Measurements from ENCODE around the gene AHSP. TPM values are rescaled to one million over a fixed set of nuclear protein-coding genes. Genes with fewer than 3 reads are reported as not detected.

The AHSP gene
- total and polyA plus RNA-seq, 2 donors (not counting 1 experiment from before 2014, with no cell fraction given), result not detected

DNA sequence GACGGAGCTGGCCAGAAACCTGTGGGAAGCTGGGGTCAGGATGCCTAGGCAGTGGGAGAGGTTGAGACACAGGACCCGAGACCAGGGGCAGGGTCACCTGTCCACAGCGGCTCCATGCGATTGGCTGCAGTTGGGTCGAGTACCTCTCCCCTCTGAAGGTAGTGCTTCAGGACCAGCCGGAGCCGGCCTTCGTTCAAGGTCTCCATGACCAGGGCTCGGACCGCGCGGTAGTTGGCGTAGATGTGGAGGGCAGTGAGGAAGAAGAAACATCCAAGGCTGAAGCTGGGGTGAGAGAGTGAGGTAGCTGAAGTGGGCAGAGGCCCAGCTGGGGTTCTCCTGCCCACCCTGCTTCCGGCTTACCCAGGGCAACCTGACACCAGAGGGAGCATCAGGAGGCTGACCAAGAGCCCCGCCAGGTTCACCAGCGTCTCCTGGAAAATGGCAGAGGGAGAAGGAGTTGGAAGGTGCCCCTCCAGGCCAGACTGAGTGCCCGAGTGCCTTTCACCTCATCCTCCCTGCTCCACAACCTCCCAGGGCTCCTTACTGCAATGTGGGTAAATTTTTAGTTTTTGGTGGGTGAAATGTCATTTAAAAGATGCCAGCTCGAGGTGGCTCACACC is 34.1 kb upstream of the AHSP start:
- WGBS (ENCODE audit: insufficient coverage), result 97% methylated on average over 15 of the region's 18 CpGs
- ATAC-seq (ENCODE audit: low read depth), result no peak

DNA sequence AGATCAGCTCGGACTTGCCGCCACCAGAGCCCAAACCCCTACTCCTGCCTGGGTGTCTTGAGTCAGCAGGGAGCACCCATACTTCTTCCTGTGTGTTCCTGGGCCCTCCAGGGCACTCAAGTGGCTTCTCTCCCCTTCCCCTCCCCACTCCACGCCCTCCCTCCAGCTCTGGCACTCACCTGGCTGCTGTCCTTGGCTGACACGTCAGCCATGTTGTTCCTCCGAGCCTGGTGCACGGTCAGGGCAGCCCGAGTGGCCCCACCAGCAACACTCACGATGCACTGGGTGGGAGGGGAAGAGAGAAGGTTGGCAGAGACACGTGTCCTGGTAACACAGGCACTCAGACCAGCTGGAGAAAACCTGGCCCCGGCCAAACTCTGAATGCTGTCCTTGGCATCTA is 31.0 kb upstream of the AHSP start:
- ATAC-seq (ENCODE audit: low read depth) (no peak), DNase-seq (no peak)
- no peak overlapping the region for H2AFZ ChIP-seq (ENCODE audit: insufficient read depth, low read depth, low read length, poor library complexity, severe bottlenecking)
- intact Hi-C loops (cut with micrococcal nuclease), result no loop called here
- H3K9me3 Mint-ChIP-seq (ENCODE audit: insufficient read depth), result no peaks in the 10 kb centered on the region
- POLR2A ChIA-PET, result no interaction called here
- peaks cover 0 to 61% of the 10 kb centered on the region in 2 experiments for H3K36me3 ChIP-seq (replicated peaks in 1 of 2; ENCODE audit: control extremely low read depth in 1 of 2, control insufficient read depth in 1 of 2, extremely low read depth in 1 of 2, insufficient read depth in 2 of 2, low read length in 1 of 2)
- no peak overlapping the region for H3K4me2 ChIP-seq (replicated peaks; ENCODE audit: low read depth, low read length, poor library complexity, severe bottlenecking)
- CTCF ChIA-PET, result no interaction called here
- H3K27me3 ChIP-seq (replicated peaks in 1 of 4; ENCODE audit: control extremely low read depth in 1 of 4, control insufficient read depth in 3 of 4, insufficient read depth in 4 of 4, low read length in 3 of 4), result no peaks in the 10 kb centered on the region
- H3K27ac ChIP-seq (ENCODE audit: low read length in 2 of 2), result no peak overlapping the region
- H3K4me1 Mint-ChIP-seq, result no peaks in the 10 kb centered on the region
- no peak overlapping the region for H3K27ac Mint-ChIP-seq
- peaks cover 22% of the 10 kb centered on the region for H3K79me2 ChIP-seq (ENCODE audit: control insufficient read depth, insufficient read depth, low read length)
- no peaks in the 10 kb centered on the region for H3K4me1 ChIP-seq (ENCODE audit: control insufficient read depth in 2 of 2, insufficient read depth in 2 of 2, low read length in 2 of 2)
- no peaks in the 10 kb centered on the region for H3K27me3 Mint-ChIP-seq
- no peak overlapping the region for H3K4me3 Mint-ChIP-seq
- H3K9me3 ChIP-seq (ENCODE audit: control extremely low read depth in 1 of 3, control insufficient read depth in 2 of 3, insufficient read depth in 1 of 3, low read length in 2 of 3), result no peaks in the 10 kb centered on the region
- WGBS (ENCODE audit: insufficient coverage), result 98% methylated on average over 8 of the region's 10 CpGs
- no peak overlapping the region for H3K4me3 ChIP-seq (ENCODE audit: control extremely low read depth in 1 of 5, extremely low read depth in 1 of 5, insufficient read depth in 1 of 5, low read depth in 2 of 5, low read length in 4 of 5)
- TF ChIP-seq CTCF (IDR thresholded peaks at IDR 0.05), result no peak
- TF ChIP-seq EZH2 (IDR thresholded peaks at IDR 0.05; ENCODE audit: borderline replicate concordance, insufficient read depth, low read depth, low read length, poor library complexity, severe bottlenecking), result no peak
- no peak overlapping the region for H3K9ac ChIP-seq (ENCODE audit: low read length)
- H4K20me1 ChIP-seq (ENCODE audit: control insufficient read depth, insufficient read depth, low read length, poor library complexity, severe bottlenecking), result peaks cover 9% of the 10 kb centered on the region

More for the DNA sequence above, 34.1 kb upstream of the AHSP start:
- CTCF ChIA-PET, result no interaction called here
- H3K4me2 ChIP-seq (replicated peaks; ENCODE audit: low read depth, low read length, poor library complexity, severe bottlenecking), result no peak overlapping the region
- Mint-ChIP-seq H3K9me3 (ENCODE audit: insufficient read depth) (no peaks in the 10 kb centered on the region), H3K4me3 (no peak overlapping the region), H3K27me3 (no peaks in the 10 kb centered on the region), H3K27ac (no peak overlapping the region), H3K4me1 (peaks cover 3% of the 10 kb centered on the region)
- no peak overlapping the region for H3K9ac ChIP-seq (ENCODE audit: low read length)
- H2AFZ ChIP-seq (ENCODE audit: insufficient read depth, low read depth, low read length, poor library complexity, severe bottlenecking), result no peak overlapping the region
- H3K9me3 ChIP-seq (ENCODE audit: control extremely low read depth in 1 of 3, control insufficient read depth in 2 of 3, insufficient read depth in 1 of 3, low read length in 2 of 3), result no peaks in the 10 kb centered on the region
- TF ChIP-seq CTCF (IDR thresholded peaks at IDR 0.05) (no peak), EZH2 (IDR thresholded peaks at IDR 0.05; ENCODE audit: borderline replicate concordance, insufficient read depth, low read depth, low read length, poor library complexity, severe bottlenecking) (no peak)
- no peak overlapping the region for H3K27ac ChIP-seq (ENCODE audit: low read length in 2 of 2)
- no peak for DNase-seq
- intact Hi-C loops (cut with micrococcal nuclease), result no loop called here
- no peaks in the 10 kb centered on the region for H3K27me3 ChIP-seq (replicated peaks in 1 of 4; ENCODE audit: control extremely low read depth in 1 of 4, control insufficient read depth in 3 of 4, insufficient read depth in 4 of 4, low read length in 3 of 4)
- no peaks in the 10 kb centered on the region for H3K4me1 ChIP-seq (ENCODE audit: control insufficient read depth in 2 of 2, insufficient read depth in 2 of 2, low read length in 2 of 2)
- peaks cover 0 to 52% of the 10 kb centered on the region in 2 experiments for H3K36me3 ChIP-seq (replicated peaks in 1 of 2; ENCODE audit: control extremely low read depth in 1 of 2, control insufficient read depth in 1 of 2, extremely low read depth in 1 of 2, insufficient read depth in 2 of 2, low read length in 1 of 2)
- H3K4me3 ChIP-seq (ENCODE audit: control extremely low read depth in 1 of 5, extremely low read depth in 1 of 5, insufficient read depth in 1 of 5, low read depth in 2 of 5, low read length in 4 of 5), result no peak overlapping the region
- POLR2A ChIA-PET, result no interaction called here
- peaks cover 15% of the 10 kb centered on the region for H4K20me1 ChIP-seq (ENCODE audit: control insufficient read depth, insufficient read depth, low read length, poor library complexity, severe bottlenecking)
- peaks cover 4% of the 10 kb centered on the region for H3K79me2 ChIP-seq (ENCODE audit: control insufficient read depth, insufficient read depth, low read length)

Measured in B cell (primary cell).